Measurements from ENCODE around the gene PLB1. TPM values are rescaled to one million over a fixed set of nuclear protein-coding genes. Genes with fewer than 3 reads are reported as not detected.

Gene PLB1
- total and polyA plus RNA-seq, 2 experiments from 2014 or later, result 0.11 to 0.44 TPM

DNA sequence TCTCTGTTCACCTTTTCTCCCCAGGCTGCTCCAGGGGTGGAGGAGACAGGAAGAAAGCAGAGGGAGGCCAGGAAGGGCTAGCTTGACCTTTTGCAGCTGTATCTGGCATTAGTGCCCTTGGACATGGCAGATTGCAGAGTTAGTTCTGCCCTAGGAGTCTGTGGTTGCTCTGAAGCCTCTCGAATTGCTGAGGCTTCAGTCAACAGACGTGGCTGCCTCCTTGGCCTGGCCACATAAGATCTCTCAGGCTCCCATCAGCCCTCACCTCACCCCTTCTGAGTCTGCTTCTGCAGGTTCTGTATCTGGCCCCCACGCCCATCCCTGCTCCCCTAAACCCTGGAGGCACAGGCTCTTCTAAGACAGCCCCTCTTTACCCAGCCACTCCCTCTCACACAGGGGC lies 18.2 kb upstream of the PLB1 start:
- DNase-seq, result no peak
- in situ Hi-C loops (cut with MboI), result no loop called here
- no peaks in the 10 kb centered on the region for H3K4me1 ChIP-seq (ENCODE audit: insufficient read depth)
- H3K27me3 ChIP-seq (replicated peaks; ENCODE audit: insufficient read depth), result peaks cover 4% of the 10 kb centered on the region; the same call in 1 of the 2 replicates
- H3K27ac ChIP-seq, result no peak overlapping the region
- no peaks in the 10 kb centered on the region for H3K9me3 ChIP-seq (ENCODE audit: low read depth)
- H3K79me2 ChIP-seq (ENCODE audit: insufficient read depth), result no peaks in the 10 kb centered on the region
- no peak for TF ChIP-seq EZH2phosphoT487 (IDR thresholded peaks at IDR 0.05; ENCODE audit: insufficient read depth, low read depth)
- TF ChIP-seq EZH2 (IDR thresholded peaks at IDR 0.05; ENCODE audit: insufficient read depth, poor library complexity, severe bottlenecking), result no peak
- no peaks in the 10 kb centered on the region for H3F3A ChIP-seq (ENCODE audit: insufficient read depth)
- no peaks in the 10 kb centered on the region for H3K36me3 ChIP-seq (ENCODE audit: low read depth)
- H3K9ac ChIP-seq, result no peak overlapping the region
- H3K4me3 ChIP-seq, result no peak overlapping the region
- H3K9me2 ChIP-seq (ENCODE audit: insufficient read depth), result no peaks in the 10 kb centered on the region
- no peak overlapping the region for H3K4me2 ChIP-seq (ENCODE audit: unreplicated experiment)
- WGBS, 2 experiments (ENCODE audit: low coverage in 1 of 2, low lambda C conversion rate in 2 of 2, missing lambda C conversion rate in 2 of 2), result 30 to 33% methylated on average over 3 of the region's 3 CpGs
- H4K20me1 ChIP-seq (ENCODE audit: insufficient read depth), result no peaks in the 10 kb centered on the region
- H2AFZ ChIP-seq, result no peak overlapping the region

GRCh38 chr2:28480403-28481049 lies 15.3 kb upstream of the PLB1 start:
- 51 to 54% methylated on average over 5 of the region's 5 CpGs for WGBS, 2 experiments (ENCODE audit: low coverage in 1 of 2, low lambda C conversion rate in 2 of 2, missing lambda C conversion rate in 2 of 2)
- H3K4me3 ChIP-seq, result no peak overlapping the region
- no peaks in the 10 kb centered on the region for H3K36me3 ChIP-seq (ENCODE audit: low read depth)
- peaks cover 4% of the 10 kb centered on the region; the same call in 1 of the 2 replicates for H3K27me3 ChIP-seq (replicated peaks; ENCODE audit: insufficient read depth)
- H3K9me2 ChIP-seq (ENCODE audit: insufficient read depth), result no peaks in the 10 kb centered on the region
- DNase-seq, result no peak
- no peaks in the 10 kb centered on the region for H4K20me1 ChIP-seq (ENCODE audit: insufficient read depth)
- in situ Hi-C loops (cut with MboI), result no loop called here
- no peak overlapping the region for H3K4me2 ChIP-seq (ENCODE audit: unreplicated experiment)
- no peaks in the 10 kb centered on the region for H3K79me2 ChIP-seq (ENCODE audit: insufficient read depth)
- H3K9ac ChIP-seq, result no peak overlapping the region
- no peaks in the 10 kb centered on the region for H3F3A ChIP-seq (ENCODE audit: insufficient read depth)
- H3K27ac ChIP-seq, result no peak overlapping the region
- H3K4me1 ChIP-seq (ENCODE audit: insufficient read depth), result no peaks in the 10 kb centered on the region
- no peak for TF ChIP-seq EZH2 (IDR thresholded peaks at IDR 0.05; ENCODE audit: insufficient read depth, poor library complexity, severe bottlenecking)
- TF ChIP-seq EZH2phosphoT487 (IDR thresholded peaks at IDR 0.05; ENCODE audit: insufficient read depth, low read depth), result no peak
- no peaks in the 10 kb centered on the region for H3K9me3 ChIP-seq (ENCODE audit: low read depth)
- no peak overlapping the region for H2AFZ ChIP-seq

- no peak for TF ChIP-seq EZH2 (IDR thresholded peaks at IDR 0.05; ENCODE audit: insufficient read depth, poor library complexity, severe bottlenecking)
- no peak for TF ChIP-seq EZH2phosphoT487 (IDR thresholded peaks at IDR 0.05; ENCODE audit: insufficient read depth, low read depth)
- H3K4me2 ChIP-seq (ENCODE audit: unreplicated experiment), result no peak overlapping the region
- H3K9me3 ChIP-seq (ENCODE audit: low read depth), result no peaks in the 10 kb centered on the region
- H3K4me1 ChIP-seq (ENCODE audit: insufficient read depth), result no peaks in the 10 kb centered on the region
- H3K9ac ChIP-seq, result no peak overlapping the region
- peaks cover 4% of the 10 kb centered on the region; the same call in 1 of the 2 replicates for H3K27me3 ChIP-seq (replicated peaks; ENCODE audit: insufficient read depth)
- H3K36me3 ChIP-seq (ENCODE audit: low read depth), result no peaks in the 10 kb centered on the region
- H3F3A ChIP-seq (ENCODE audit: insufficient read depth), result no peaks in the 10 kb centered on the region
- no peaks in the 10 kb centered on the region for H4K20me1 ChIP-seq (ENCODE audit: insufficient read depth)
- in situ Hi-C loops (cut with MboI), result no loop called here
- no peak overlapping the region for H2AFZ ChIP-seq
- H3K27ac ChIP-seq, result no peak overlapping the region
- no peaks in the 10 kb centered on the region for H3K9me2 ChIP-seq (ENCODE audit: insufficient read depth)
- WGBS, 2 experiments (ENCODE audit: low coverage in 1 of 2, low lambda C conversion rate in 2 of 2, missing lambda C conversion rate in 2 of 2), result 65 to 70% methylated on average over 4 of the region's 4 CpGs
- H3K4me3 ChIP-seq, result no peak overlapping the region
- H3K79me2 ChIP-seq (ENCODE audit: insufficient read depth), result no peaks in the 10 kb centered on the region
- DNase-seq, result no peak
Observed at GRCh38 chr2:28481905-28482304, 14.0 kb upstream of the PLB1 start.

GRCh38 chr2:28484835-28485234 lies 11.0 kb upstream of the PLB1 start:
- no peak overlapping the region for H2AFZ ChIP-seq
- H3K27ac ChIP-seq, result no peak overlapping the region
- H3K27me3 ChIP-seq (replicated peaks; ENCODE audit: insufficient read depth), result no peaks in the 10 kb centered on the region
- no peak overlapping the region for H3K9ac ChIP-seq
- TF ChIP-seq EZH2 (IDR thresholded peaks at IDR 0.05; ENCODE audit: insufficient read depth, poor library complexity, severe bottlenecking) (no peak), EZH2phosphoT487 (IDR thresholded peaks at IDR 0.05; ENCODE audit: insufficient read depth, low read depth) (no peak)
- in situ Hi-C loops (cut with MboI), result no loop called here
- no peaks in the 10 kb centered on the region for H3F3A ChIP-seq (ENCODE audit: insufficient read depth)
- no peaks in the 10 kb centered on the region for H3K79me2 ChIP-seq (ENCODE audit: insufficient read depth)
- no peak for DNase-seq
- H3K4me1 ChIP-seq (ENCODE audit: insufficient read depth), result no peaks in the 10 kb centered on the region
- WGBS, 2 experiments (ENCODE audit: low coverage in 1 of 2, low lambda C conversion rate in 2 of 2, missing lambda C conversion rate in 2 of 2), result 60 to 62% methylated on average over 3 of the region's 3 CpGs
- no peaks in the 10 kb centered on the region for H3K9me2 ChIP-seq (ENCODE audit: insufficient read depth)
- H3K9me3 ChIP-seq (ENCODE audit: low read depth), result no peaks in the 10 kb centered on the region
- H3K36me3 ChIP-seq (ENCODE audit: low read depth), result no peaks in the 10 kb centered on the region
- H3K4me2 ChIP-seq (ENCODE audit: unreplicated experiment), result no peak overlapping the region
- no peaks in the 10 kb centered on the region for H4K20me1 ChIP-seq (ENCODE audit: insufficient read depth)
- no peak overlapping the region for H3K4me3 ChIP-seq
